IMR-90 (cell line): Measurements from ENCODE around the gene GNA15.

Experiments used
- NFE2L2 ChIP-seq: fragments of 150-350 bp; IDR thresholded peaks from 2 replicates; pipeline ENCODE4 v1.6.1; 2016; ENCODE audit warnings: low read depth, mild to moderate bottlenecking, low read length
- POLR2A ChIP-seq: IDR thresholded peaks from 2 replicates; pipeline ENCODE4 v1.6.1; 2012; ENCODE audit warnings: mild to moderate bottlenecking, low read depth, low read length
- RCOR1 ChIP-seq: IDR thresholded peaks from 2 replicates; pipeline ENCODE4 v1.6.1; 2012; ENCODE audit warnings: mild to moderate bottlenecking, low read length, improper control_type of control experiment; ENCODE audit not compliant: insufficient replicate concordance
- TF ChIP-seq, protein P1 (sequence below): fragments of 150-350 bp; IDR thresholded peaks from 2 replicates; pipeline ENCODE4 v1.6.1; 2017; ENCODE audit warnings: mild to moderate bottlenecking, antibody characterized with exemption, low read length, low read depth
- TF ChIP-seq, protein P2 (sequence below): conservative IDR thresholded peaks from 2 replicates; pipeline ENCODE4 v1.5.1; 2012; ENCODE audit warnings: mild to moderate bottlenecking, low read depth, low read length, improper control_type of control experiment

DNA sequence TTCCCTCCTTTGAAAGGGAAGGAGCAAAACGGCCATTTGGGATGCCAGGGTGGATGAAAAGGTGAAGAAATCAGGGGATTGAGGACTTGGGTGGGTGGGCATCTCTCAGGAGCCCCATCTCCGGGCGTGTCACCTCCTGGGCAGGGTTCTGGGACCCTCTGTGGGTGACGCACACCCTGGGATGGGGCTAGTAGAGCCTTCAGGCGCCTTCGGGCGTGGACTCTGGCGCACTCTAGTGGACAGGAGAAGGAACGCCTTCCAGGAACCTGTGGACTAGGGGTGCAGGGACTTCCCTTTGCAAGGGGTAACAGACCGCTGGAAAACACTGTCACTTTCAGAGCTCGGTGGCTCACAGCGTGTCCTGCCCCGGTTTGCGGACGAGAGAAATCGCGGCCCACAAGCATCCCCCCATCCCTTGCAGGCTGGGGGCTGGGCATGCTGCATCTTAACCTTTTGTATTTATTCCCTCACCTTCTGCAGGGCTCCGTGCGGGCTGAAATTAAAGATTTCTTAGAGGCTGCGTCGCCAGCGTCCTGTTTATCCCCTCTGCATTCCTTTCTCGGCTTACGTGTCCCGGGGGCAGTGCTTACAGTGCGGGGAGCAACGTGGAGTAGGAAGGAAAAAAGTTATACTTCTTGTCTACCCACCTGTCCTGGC lies 27.5 kb downstream of the GNA15 start:
- TF ChIP-seq, protein P1, sequence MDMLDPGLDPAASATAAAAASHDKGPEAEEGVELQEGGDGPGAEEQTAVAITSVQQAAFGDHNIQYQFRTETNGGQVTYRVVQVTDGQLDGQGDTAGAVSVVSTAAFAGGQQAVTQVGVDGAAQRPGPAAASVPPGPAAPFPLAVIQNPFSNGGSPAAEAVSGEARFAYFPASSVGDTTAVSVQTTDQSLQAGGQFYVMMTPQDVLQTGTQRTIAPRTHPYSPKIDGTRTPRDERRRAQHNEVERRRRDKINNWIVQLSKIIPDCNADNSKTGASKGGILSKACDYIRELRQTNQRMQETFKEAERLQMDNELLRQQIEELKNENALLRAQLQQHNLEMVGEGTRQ = no peak
- TF ChIP-seq, protein P2, sequence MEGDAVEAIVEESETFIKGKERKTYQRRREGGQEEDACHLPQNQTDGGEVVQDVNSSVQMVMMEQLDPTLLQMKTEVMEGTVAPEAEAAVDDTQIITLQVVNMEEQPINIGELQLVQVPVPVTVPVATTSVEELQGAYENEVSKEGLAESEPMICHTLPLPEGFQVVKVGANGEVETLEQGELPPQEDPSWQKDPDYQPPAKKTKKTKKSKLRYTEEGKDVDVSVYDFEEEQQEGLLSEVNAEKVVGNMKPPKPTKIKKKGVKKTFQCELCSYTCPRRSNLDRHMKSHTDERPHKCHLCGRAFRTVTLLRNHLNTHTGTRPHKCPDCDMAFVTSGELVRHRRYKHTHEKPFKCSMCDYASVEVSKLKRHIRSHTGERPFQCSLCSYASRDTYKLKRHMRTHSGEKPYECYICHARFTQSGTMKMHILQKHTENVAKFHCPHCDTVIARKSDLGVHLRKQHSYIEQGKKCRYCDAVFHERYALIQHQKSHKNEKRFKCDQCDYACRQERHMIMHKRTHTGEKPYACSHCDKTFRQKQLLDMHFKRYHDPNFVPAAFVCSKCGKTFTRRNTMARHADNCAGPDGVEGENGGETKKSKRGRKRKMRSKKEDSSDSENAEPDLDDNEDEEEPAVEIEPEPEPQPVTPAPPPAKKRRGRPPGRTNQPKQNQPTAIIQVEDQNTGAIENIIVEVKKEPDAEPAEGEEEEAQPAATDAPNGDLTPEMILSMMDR = peak; percentile 94
- no peak for TF ChIP-seq NFE2L2
- no peak for TF ChIP-seq RCOR1
- no peak for TF ChIP-seq POLR2A
